CD14-positive monocyte (primary cell): Measurements from ENCODE around the gene KL. TPM values are rescaled to one million over a fixed set of nuclear protein-coding genes. Genes with fewer than 3 reads are reported as not detected.
A peak's percentile ranks its signal among the peaks of the same experiment; 100 is the strongest.

Source experiments
- DNase-seq, 3 donors: peaks; one replicate each; pipeline ENCODE4 v3.0.0-alpha.2; 2011 to 2022
- H2AFZ ChIP-seq: 2 replicates; pipeline ENCODE4 v1.6.0; 2012; ENCODE audit warnings: mild to moderate bottlenecking, low read depth, low read length, inconsistent platforms; ENCODE audit not compliant: insufficient read depth, poor library complexity, severe bottlenecking
- H3K27ac ChIP-seq, 2 donors: 1 replicate in 1 of 2; 2 replicates in 1 of 2; pipeline ENCODE4 v1.5.1; 2012 to 2013; ENCODE audit warnings: low read length in 2 of 2, control low read depth in 1 of 2, inconsistent platforms in 1 of 2, low read depth in 1 of 2, mild to moderate bottlenecking in 1 of 2
- H3K27me3 ChIP-seq, 2 donors: one replicate each; pipeline versions ENCODE4 v1.6.0 to v1.6.1; 2011 to 2013; ENCODE audit warnings: low read length in 2 of 2; ENCODE audit not compliant: control insufficient read depth in 2 of 2, insufficient read depth in 2 of 2
- H3K36me3 ChIP-seq, 2 donors: replicated peaks in 1 of 2; 1 replicate in 1 of 2; 2 replicates in 1 of 2; pipeline versions ENCODE4 v1.5.1 to v1.6.1; 2012 to 2013; ENCODE audit warnings: low read length in 2 of 2, control low read depth in 1 of 2, inconsistent platforms in 1 of 2, mild to moderate bottlenecking in 1 of 2; ENCODE audit not compliant: insufficient read depth in 2 of 2, control insufficient read depth in 1 of 2
- H3K4me1 ChIP-seq, 2 donors: 1 replicate in 1 of 2; 2 replicates in 1 of 2; pipeline versions ENCODE4 v1.5.1 to v1.6.1; 2012 to 2013; ENCODE audit warnings: low read length in 2 of 2, control low read depth in 1 of 2, inconsistent platforms in 1 of 2, mild to moderate bottlenecking in 1 of 2, moderate library complexity in 1 of 2; ENCODE audit not compliant: insufficient read depth in 2 of 2, control insufficient read depth in 1 of 2
- H3K4me2 ChIP-seq: replicated peaks from 2 replicates; pipeline ENCODE3; 2012; ENCODE audit warnings: low read length, moderate library complexity, mild to moderate bottlenecking; ENCODE audit not compliant: poor library complexity, severe bottlenecking; ENCODE audit errors: extremely low read depth
- H3K4me3 ChIP-seq, 3 experiments: fragments of 200-600 bp in 1 of 3; sonication (generic) in 1 of 3; replicated peaks in 1 of 3; 1 replicate in 2 of 3; 2 replicates in 1 of 3; pipeline ENCODE4 v1.5.1; 2011 to 2013; ENCODE audit warnings: low read length in 3 of 3, mild to moderate bottlenecking in 3 of 3, control low read depth in 2 of 3, low read depth in 2 of 3, inconsistent platforms in 1 of 3, moderate library complexity in 1 of 3
- H3K79me2 ChIP-seq: 2 replicates; pipeline ENCODE4 v1.6.0; 2012; ENCODE audit warnings: mild to moderate bottlenecking, control low read depth, inconsistent platforms, low read length, moderate library complexity; ENCODE audit not compliant: insufficient read depth
- H3K9ac ChIP-seq: 2 replicates; pipeline ENCODE4 v1.6.0; 2017; ENCODE audit warnings: low read length, mild to moderate bottlenecking; ENCODE audit not compliant: insufficient read depth, poor library complexity, severe bottlenecking
- H3K9me3 ChIP-seq, 2 donors: replicated peaks in 1 of 2; 1 replicate in 1 of 2; 2 replicates in 1 of 2; pipeline versions ENCODE4 v1.5.1 to v1.6.1; 2012 to 2013; ENCODE audit warnings: low read length in 2 of 2, control low read depth in 1 of 2; ENCODE audit not compliant: control insufficient read depth in 1 of 2, insufficient read depth in 1 of 2
- H4K20me1 ChIP-seq: 2 replicates; pipeline ENCODE4 v1.6.0; 2012; ENCODE audit warnings: mild to moderate bottlenecking, low read length, control low read depth, moderate library complexity; ENCODE audit not compliant: insufficient read depth
- H3K27ac Mint-ChIP-seq, 7 donors: one replicate each; pipeline ENCODE4 v1.8.0; 2020; ENCODE audit warnings: mild to moderate bottlenecking in 7 of 7, mixed read lengths in 7 of 7, moderate library complexity in 6 of 7, inconsistent platforms in 2 of 7
- H3K27me3 Mint-ChIP-seq, 3 donors: one replicate each; pipeline ENCODE4 v1.8.0; 2021 to 2022; ENCODE audit warnings: low read depth in 3 of 3, mild to moderate bottlenecking in 3 of 3, mixed read lengths in 3 of 3, moderate library complexity in 3 of 3, inconsistent platforms in 1 of 3
- H3K36me3 Mint-ChIP-seq, 2 donors: one replicate each; pipeline ENCODE4 v1.8.0; 2020; ENCODE audit warnings: mixed read lengths in 2 of 2, inconsistent platforms in 1 of 2, mild to moderate bottlenecking in 1 of 2
- H3K4me1 Mint-ChIP-seq: one replicate; pipeline ENCODE4 v1.8.0; 2020; ENCODE audit warnings: mild to moderate bottlenecking, mixed read lengths
- H3K4me3 Mint-ChIP-seq, 2 donors: one replicate each; pipeline ENCODE4 v1.8.0; 2020; ENCODE audit warnings: mild to moderate bottlenecking in 2 of 2, mixed read lengths in 2 of 2, moderate library complexity in 1 of 2
- H3K9me3 Mint-ChIP-seq, 7 donors: one replicate each; pipeline ENCODE4 v1.8.0; 2020 to 2022; ENCODE audit warnings: mixed read lengths in 7 of 7, mild to moderate bottlenecking in 6 of 7, moderate library complexity in 6 of 7, inconsistent platforms in 2 of 7
- WGBS: methylation state at CpG from one replicate; pipeline ENCODE4 v1.1.5; 2013; ENCODE audit warnings: missing lambda C conversion rate; ENCODE audit not compliant: insufficient coverage; 5-methylcytosine and 5-hydroxymethylcytosine counted together
- intact Hi-C, 2 donors: fragments of 100-400 bp; cut with micrococcal nuclease; formaldehyde crosslinking; loops; one replicate each; pipeline versions ENCODE4 v1.15.0 to v1.15.1; 2023
- polyA plus RNA-seq, 3 donors: library from polyadenylated mRNA; depleted of rRNA in 1 of 3; unstranded in 2 of 3; stranded (reverse) in 1 of 3; fragments of 300-500 nt in 2 of 3; fragments of >200 nt in 1 of 3; fragmentation: Illumina TruSeq in 2 of 3; gene quantifications; 1 replicate in 2 of 3; 2 replicates in 1 of 3; pipeline ENCODE4 v1.2.3, GENCODE V29; 2012 to 2021
- TF ChIP-seq, protein P1 (sequence below): fragments of 200-600 bp; IDR thresholded peaks from one replicate; pipeline ENCODE4 v1.8.0; 2022; ENCODE audit warnings: antibody characterized with exemption, mild to moderate bottlenecking

The KL gene
- polyA plus RNA-seq, 3 donors, result 0.24 to 1.4 (median 0.75) TPM

DNA sequence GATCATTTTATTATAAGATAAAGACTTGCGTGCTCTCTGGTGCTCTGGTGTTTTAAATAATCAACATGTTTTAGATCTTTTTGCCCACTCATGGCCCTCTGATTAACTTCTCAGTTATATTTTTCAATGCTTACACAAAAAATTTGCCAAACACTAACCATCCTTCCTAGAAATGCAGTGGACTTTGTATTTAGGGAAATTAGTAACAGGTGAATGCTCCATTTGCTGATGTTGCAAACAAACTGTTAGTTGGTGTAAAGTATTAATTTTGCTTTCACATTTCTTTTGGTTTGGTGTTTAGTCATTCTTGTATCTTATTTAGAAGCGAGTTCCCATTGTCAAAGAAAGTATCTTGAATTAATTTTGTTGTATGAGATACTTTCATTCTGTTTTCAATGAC is 2.7 kb downstream of the KL start:
- 60% methylated on average over 1 of the region's 2 CpGs for WGBS
- Histone ChIP-seq H4K20me1 (no peaks in the 10 kb centered on the region), H3K4me1 (peaks cover 23 to 25% of the 10 kb centered on the region in 2 donors), H3K79me2 (no peaks in the 10 kb centered on the region), H2AFZ (no peak overlapping the region), H3K36me3 (no peaks in the 10 kb centered on the region), H3K9ac (no peak overlapping the region), H3K9me3 (peaks cover 0 to 10% of the 10 kb centered on the region in 2 donors), H3K4me3 (no peak overlapping the region), H3K4me2 (no peak overlapping the region), H3K27ac (no peak overlapping the region), H3K27me3 (peaks cover 29 to 73% of the 10 kb centered on the region in 2 donors)
- Mint-ChIP-seq H3K4me1 (peaks cover 19% of the 10 kb centered on the region), H3K27ac (no peak overlapping the region), H3K9me3 (peaks cover 0 to 11% (median 10%) of the 10 kb centered on the region in 7 donors), H3K4me3 (peak overlapping the region in 1 of 2 donors; percentile 26), H3K36me3 (peaks cover 11% of the 10 kb centered on the region in 2 donors), H3K27me3 (peaks cover 35 to 80% (median 44%) of the 10 kb centered on the region in 3 donors)
- DNase-seq, result no peak
- intact Hi-C loops, result no loop called here
- TF ChIP-seq, protein P1, sequence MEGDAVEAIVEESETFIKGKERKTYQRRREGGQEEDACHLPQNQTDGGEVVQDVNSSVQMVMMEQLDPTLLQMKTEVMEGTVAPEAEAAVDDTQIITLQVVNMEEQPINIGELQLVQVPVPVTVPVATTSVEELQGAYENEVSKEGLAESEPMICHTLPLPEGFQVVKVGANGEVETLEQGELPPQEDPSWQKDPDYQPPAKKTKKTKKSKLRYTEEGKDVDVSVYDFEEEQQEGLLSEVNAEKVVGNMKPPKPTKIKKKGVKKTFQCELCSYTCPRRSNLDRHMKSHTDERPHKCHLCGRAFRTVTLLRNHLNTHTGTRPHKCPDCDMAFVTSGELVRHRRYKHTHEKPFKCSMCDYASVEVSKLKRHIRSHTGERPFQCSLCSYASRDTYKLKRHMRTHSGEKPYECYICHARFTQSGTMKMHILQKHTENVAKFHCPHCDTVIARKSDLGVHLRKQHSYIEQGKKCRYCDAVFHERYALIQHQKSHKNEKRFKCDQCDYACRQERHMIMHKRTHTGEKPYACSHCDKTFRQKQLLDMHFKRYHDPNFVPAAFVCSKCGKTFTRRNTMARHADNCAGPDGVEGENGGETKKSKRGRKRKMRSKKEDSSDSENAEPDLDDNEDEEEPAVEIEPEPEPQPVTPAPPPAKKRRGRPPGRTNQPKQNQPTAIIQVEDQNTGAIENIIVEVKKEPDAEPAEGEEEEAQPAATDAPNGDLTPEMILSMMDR, result no peak

DNA sequence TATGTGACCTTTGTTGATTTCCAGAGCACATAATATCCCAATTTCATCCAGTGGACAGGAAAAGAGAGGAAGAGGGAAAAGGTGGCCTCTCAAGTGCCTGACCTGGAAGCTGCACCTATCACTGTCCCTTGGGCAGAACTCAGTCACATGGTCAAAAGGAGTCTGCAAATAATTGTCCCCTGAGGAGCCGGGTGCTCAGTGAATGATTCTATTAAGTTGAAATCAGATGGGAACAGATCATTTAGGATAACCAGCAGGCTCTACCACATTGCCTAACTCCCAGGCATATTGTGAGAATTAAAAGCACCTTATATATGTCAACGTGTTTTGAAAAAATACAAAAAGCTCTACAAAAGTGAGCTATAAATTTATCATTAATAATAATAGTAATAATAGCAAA is 6.8 kb downstream of the KL start:
- no peak overlapping the region for H3K27ac ChIP-seq
- H3K4me1 ChIP-seq, result no peaks in the 10 kb centered on the region
- no peaks in the 10 kb centered on the region for H4K20me1 ChIP-seq
- no peaks in the 10 kb centered on the region for H3K79me2 ChIP-seq
- peaks cover 0 to 5% (median 1%) of the 10 kb centered on the region in 7 donors for H3K9me3 Mint-ChIP-seq
- no peaks in the 10 kb centered on the region for H3K9me3 ChIP-seq
- H2AFZ ChIP-seq, result no peak overlapping the region
- intact Hi-C loops, result no loop called here
- no peak overlapping the region for H3K27ac Mint-ChIP-seq
- no peaks in the 10 kb centered on the region for H3K36me3 Mint-ChIP-seq
- no peak for DNase-seq
- TF ChIP-seq, protein P1, result no peak
- no peak overlapping the region for H3K9ac ChIP-seq
- H3K27me3 ChIP-seq, result peaks cover 7 to 34% of the 10 kb centered on the region in 2 donors
- no peak overlapping the region for H3K4me2 ChIP-seq
- H3K27me3 Mint-ChIP-seq, result peaks cover 10 to 46% (median 19%) of the 10 kb centered on the region in 3 donors
- no peak overlapping the region for H3K4me3 ChIP-seq
- H3K4me1 Mint-ChIP-seq, result peaks cover 3% of the 10 kb centered on the region
- WGBS, result 80% methylated on average over 1 of the region's 2 CpGs
- H3K36me3 ChIP-seq, result no peaks in the 10 kb centered on the region
- no peak overlapping the region for H3K4me3 Mint-ChIP-seq
